Bronchus fibroblast of lung (primary cell): ENCODE results near the gene CYB5R3. TPM values are rescaled to one million over a fixed set of nuclear protein-coding genes. Genes with fewer than 3 reads are reported as not detected.

Experiments used
- total RNA-seq: library from RNA; depleted of rRNA; stranded (reverse); fragments of >200 nt; gene quantifications from 2 replicates; pipeline ENCODE4 v1.2.3, GENCODE V29; 2015

Gene CYB5R3
- total RNA-seq = 171 and 197 TPM in 2 replicates

DNA sequence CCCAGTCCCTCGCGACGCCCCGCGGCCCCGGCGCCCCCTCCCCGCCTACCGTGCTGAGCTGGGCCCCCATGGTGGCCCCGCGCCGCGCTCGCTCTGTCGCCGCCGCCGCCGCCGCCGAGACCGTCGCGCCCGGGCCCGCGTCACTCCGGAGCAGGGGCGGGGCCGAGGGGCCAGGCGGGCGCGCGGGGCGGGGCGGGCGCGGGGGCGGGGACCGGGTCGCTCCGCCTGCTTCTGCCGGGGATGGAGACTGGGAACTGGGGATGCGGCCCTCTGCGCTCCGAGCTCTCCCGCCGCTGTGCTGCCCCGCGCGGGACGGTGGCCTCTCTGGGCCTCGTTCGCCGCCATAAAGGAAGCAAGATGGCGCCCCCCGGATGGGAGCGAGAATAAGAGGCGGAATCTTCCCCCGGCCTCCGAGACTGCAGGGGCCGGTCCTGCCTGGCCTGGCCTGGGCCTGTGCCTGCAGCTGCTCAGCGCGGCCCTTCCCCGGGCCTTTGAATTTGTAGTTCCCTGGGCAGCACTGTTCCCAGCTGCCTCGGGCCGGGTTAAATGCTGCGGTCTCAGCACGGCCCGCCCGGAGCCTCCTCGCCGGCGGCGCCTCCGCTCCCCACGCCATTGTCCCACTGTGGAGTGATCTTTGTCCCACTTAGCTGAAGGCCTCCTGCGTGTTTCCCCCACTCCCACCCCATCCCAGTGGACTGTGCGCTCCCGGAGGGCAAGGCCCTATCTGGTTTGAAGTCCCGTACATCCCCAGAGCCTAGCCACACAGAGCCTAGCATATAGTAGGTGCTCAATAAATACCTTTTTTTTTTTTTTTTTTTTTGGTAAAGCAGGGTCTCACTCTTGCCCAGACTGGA is at the start of gene CYB5R3:
Gene CYB5R3, minus strand, starts transcription at position 147 of the 854 bp plus-strand sequence. Its CDS starts 77 bp downstream, at position 70.

DNA sequence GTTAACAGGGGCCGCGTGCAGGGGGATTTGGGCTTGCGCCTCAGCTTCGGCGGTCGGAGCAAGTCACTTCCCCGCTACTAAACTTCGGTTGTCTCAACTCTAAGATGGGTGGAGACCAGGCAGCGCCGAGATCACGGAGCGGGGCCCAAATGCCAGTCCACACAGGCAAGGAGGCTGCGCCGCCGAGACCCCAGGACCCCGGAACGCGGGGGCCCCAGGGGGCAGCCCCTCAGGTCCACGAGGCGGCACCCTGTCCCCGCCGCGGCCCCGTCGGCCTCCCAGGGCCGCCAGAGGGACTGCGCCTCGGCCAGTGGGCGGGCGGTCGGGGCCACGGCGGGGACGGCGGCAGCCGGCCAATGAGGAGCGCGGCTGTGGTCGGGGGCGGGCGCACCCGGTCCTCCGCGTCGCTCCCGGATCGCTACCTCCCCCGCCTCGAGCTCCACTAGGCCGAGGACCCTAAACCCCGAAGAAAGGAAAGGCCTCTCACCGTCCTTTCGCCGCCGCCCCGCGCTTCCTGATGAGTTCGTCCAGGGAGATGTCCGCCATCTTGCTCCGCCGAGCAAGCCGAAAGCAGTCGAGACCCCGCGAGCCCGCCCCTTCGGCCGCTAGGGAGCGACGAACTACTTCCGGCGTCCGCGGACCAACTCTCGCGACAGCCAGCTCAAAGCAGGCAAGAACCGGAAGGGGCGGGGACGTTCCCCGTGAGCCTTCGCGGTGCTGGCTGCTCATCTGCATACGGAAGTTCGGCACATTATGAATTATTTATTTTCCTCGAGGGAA is 34.7 kb downstream of the CYB5R3 start, which contains the start of gene POLDIP3:
Gene POLDIP3, minus strand, starts transcription at position 572 of the 780 bp plus-strand sequence. Its CDS starts 26 bp downstream, at position 546.

Other genes with a start within 250 kb of the CYB5R3 start
- gene NFAM1, start 217.0 kb downstream of the CYB5R3 start, total RNA-seq = not detected in 2 replicates
- gene RRP7A, start 129.6 kb downstream of the CYB5R3 start, total RNA-seq = 30.6 and 37.3 TPM in 2 replicates
- 2.4 and 3.0 TPM in 2 replicates for gene SERHL2, start 95.4 kb downstream of the CYB5R3 start, total RNA-seq
- 31.4 and 34.3 TPM in 2 replicates for gene POLDIP3, start 34.5 kb downstream of the CYB5R3 start, total RNA-seq
- 0.15 TPM in 1 of 2 replicates, not detected in the other for gene ATP5MGL, start 8.8 kb downstream of the CYB5R3 start, total RNA-seq
- 9.2 and 9.4 TPM in 2 replicates for gene A4GALT, start 71.5 kb upstream of the CYB5R3 start, total RNA-seq
- 40.1 and 43.4 TPM in 2 replicates for gene ARFGAP3, start 207.9 kb upstream of the CYB5R3 start, total RNA-seq